Mucosa of rectum (tissue), 2 donors: Measurements from ENCODE around the gene ACTRT3.

Experiments
- H3K27ac ChIP-seq, 2 donors: one replicate each; pipeline ENCODE4 v1.7.0; 2013; ENCODE audit warnings: inconsistent platforms in 2 of 2, low read depth in 2 of 2, low read length in 2 of 2
- H3K27me3 ChIP-seq, 2 donors: one replicate each; pipeline ENCODE4 v1.7.0; 2013; ENCODE audit warnings: low read length in 2 of 2; ENCODE audit not compliant: control insufficient read depth in 2 of 2, insufficient read depth in 2 of 2
- H3K36me3 ChIP-seq, 2 donors: one replicate each; pipeline ENCODE4 v1.7.0; 2013; ENCODE audit warnings: low read length in 2 of 2; ENCODE audit not compliant: control insufficient read depth in 2 of 2, insufficient read depth in 2 of 2
- H3K4me1 ChIP-seq, 2 donors: one replicate each; pipeline ENCODE4 v1.7.0; 2013; ENCODE audit warnings: low read length in 2 of 2, mild to moderate bottlenecking in 1 of 2; ENCODE audit not compliant: control insufficient read depth in 2 of 2, insufficient read depth in 2 of 2
- H3K4me3 ChIP-seq, 2 donors: one replicate each; pipeline ENCODE4 v1.7.0; 2013; ENCODE audit warnings: low read length in 2 of 2
- H3K9ac ChIP-seq, 2 donors: one replicate each; pipeline ENCODE4 v1.7.0; 2013; ENCODE audit warnings: low read length in 2 of 2, low read depth in 1 of 2, mild to moderate bottlenecking in 1 of 2
- H3K9me3 ChIP-seq, 2 donors: one replicate each; pipeline ENCODE4 v1.7.0; 2013; ENCODE audit warnings: low read length in 2 of 2; ENCODE audit not compliant: control insufficient read depth in 2 of 2
- donor health status: healthy.
- donor health status: Normal muscosa, but diverticular disease.

ACTRT3 gene

DNA sequence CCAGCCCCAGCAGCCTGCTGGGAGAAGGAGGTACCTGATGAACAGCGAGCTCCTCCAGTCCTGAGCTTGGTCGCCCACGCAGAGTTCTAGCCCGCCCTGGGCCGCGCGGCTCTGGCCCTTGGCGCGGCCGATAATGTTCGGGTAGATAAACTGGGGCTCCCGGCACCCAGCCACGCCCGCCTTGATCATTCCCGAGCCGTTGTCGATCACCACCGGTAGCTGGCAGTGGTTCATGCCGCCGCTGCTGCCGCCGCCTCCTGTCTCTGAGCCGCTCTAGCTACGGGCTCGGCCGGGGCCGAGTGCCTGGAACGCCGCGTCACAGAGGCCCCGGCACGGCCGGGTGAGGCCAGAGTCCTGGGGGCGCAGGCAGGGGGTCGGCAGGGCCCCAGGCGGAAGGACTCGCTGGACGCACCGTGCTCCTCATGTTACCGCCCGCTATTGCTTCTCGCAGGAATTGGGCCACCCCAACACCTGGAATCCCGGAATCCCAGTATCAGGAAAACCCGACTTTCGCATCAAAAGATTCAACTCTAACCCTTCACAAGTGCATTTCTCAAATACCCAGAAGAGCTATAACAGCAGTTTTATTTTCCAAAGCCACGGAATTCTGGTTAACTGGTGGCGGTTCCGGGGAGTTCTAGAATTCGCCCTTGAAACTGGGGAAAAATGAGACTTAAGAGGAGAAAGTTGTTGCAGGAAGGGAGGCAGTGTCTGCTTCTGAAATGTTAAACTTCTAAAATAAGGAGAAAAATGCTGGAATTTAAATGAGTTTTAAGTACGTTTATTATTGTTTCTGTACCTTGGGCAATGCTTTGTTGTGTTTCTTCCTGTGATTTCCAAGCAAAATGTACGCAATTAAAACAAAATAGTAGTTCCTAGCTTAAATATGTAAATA lies at the start of gene ACTRT3:
ACTRT3 (minus strand) TSS at position 275 of the 895 bp plus-strand sequence; CDS start at position 234, 41 bp downstream.
- H3K9me3 ChIP-seq, result no peaks in the 10 kb centered on the region
- H3K9ac ChIP-seq, result peak within 1 kb of the TSS; percentile 77 to 84
- H3K4me1 ChIP-seq, result peaks cover 4 to 8% of the 10 kb centered on the region in 2 donors
- no peaks in the 10 kb centered on the region for H3K36me3 ChIP-seq
- H3K27ac ChIP-seq, result peak within 1 kb of the TSS; percentile 79 to 85
- peak within 1 kb of the TSS; percentile 82 to 89 for H3K4me3 ChIP-seq
- no peaks in the 10 kb centered on the region for H3K27me3 ChIP-seq

DNA sequence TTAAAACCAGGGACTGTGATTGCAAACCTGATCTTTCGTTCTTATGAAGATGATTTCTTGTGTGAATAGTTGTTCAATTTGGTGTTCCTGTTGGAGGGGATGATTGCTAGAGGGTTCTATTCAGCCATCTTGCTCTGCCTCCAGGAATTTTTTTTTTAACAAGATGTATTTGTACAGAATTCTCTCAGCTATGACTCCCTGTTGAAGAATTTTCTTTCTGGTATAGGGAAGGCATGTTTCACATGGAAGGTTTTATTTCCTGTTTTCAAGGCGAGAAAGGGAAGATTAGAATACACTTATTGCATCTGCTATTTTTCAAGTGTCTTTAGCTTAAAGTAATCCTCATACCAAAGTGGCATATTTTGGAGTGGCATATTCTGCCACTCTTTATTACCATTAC lies 49.0 kb upstream of the ACTRT3 start:
- peaks cover 0 to 5% of the 10 kb centered on the region in 2 donors for H3K4me1 ChIP-seq
- no peak overlapping the region for H3K27ac ChIP-seq
- no peak overlapping the region for H3K4me3 ChIP-seq

DNA sequence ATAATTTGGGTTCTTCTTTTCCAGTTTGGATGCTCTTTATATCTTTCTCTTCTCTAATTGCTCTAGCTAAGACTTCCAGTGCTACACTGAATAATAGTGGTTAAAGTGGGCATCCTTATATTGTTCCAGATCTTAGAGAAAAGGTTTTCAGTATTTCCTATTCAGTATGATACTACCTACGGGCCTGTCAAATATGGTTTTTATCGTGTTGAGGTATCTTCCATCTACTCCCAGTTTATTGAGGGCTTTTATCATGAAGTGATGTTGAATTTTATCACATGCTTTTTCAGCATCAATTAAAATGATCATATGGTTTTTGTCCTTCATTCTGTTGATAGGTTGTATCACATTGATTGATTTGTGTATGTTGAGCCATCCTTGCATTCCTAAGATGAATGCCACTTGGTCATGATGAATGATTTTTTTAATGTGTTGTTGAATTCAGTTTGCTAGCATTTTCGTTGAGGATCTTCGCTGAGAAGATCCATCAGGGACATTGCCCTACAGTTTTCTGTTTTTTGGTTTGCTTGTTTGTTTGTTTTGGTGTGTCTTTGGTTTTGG lies 46.3 kb upstream of the ACTRT3 start:
- Histone ChIP-seq H3K36me3 (no peaks in the 10 kb centered on the region), H3K27me3 (no peaks in the 10 kb centered on the region), H3K4me3 (no peak overlapping the region), H3K9me3 (no peaks in the 10 kb centered on the region), H3K9ac (no peak overlapping the region), H3K27ac (no peak overlapping the region), H3K4me1 (peaks cover 3 to 10% of the 10 kb centered on the region in 2 donors)

More for the DNA sequence above, 49.0 kb upstream of the ACTRT3 start:
- Histone ChIP-seq H3K36me3 (no peaks in the 10 kb centered on the region), H3K27me3 (no peaks in the 10 kb centered on the region), H3K9ac (no peak overlapping the region), H3K9me3 (no peaks in the 10 kb centered on the region)

GRCh38 chr3:169813757-169814517 lies 44.6 kb upstream of the ACTRT3 start:
- Histone ChIP-seq H3K27me3 (no peaks in the 10 kb centered on the region), H3K27ac (peak overlapping the region; percentile 26 to 52), H3K4me1 (peaks cover 3 to 10% of the 10 kb centered on the region in 2 donors), H3K36me3 (no peaks in the 10 kb centered on the region), H3K9ac (peak overlapping the region; percentile 34 to 44), H3K9me3 (no peaks in the 10 kb centered on the region), H3K4me3 (peak overlapping the region; percentile 60 to 73)

DNA sequence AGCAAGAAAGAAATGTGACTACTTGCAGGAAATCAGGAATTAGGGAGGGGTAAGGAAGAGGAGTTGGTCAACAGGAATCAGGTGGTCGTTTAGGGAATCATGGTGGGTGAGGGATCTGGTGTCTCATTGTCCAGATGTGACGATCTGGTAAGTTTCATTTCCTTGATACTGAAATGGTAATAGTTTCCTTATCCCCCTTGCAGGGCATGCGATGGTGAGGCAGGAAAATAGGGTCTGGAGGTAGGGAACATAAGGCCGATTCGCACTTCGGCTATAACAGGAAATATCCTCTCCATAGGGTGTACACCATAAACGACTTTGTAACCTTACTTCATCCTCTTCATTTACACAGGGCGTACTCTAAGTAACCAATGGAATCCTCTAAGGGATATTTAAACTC lies 43.9 kb upstream of the ACTRT3 start:
- Histone ChIP-seq H3K36me3 (no peaks in the 10 kb centered on the region), H3K9ac (peak overlapping the region; percentile 5 to 44), H3K4me1 (peaks cover 3 to 10% of the 10 kb centered on the region in 2 donors), H3K9me3 (no peaks in the 10 kb centered on the region), H3K27me3 (no peaks in the 10 kb centered on the region), H3K27ac (no peak overlapping the region), H3K4me3 (peak overlapping the region; percentile 60 to 73)

- Histone ChIP-seq H3K27ac (peak within 1 kb of the TSS; percentile 53 to 57), H3K36me3 (no peaks in the 10 kb centered on the region), H3K9me3 (no peaks in the 10 kb centered on the region), H3K4me1 (peaks cover 3 to 10% of the 10 kb centered on the region in 2 donors), H3K9ac (peak within 1 kb of the TSS; percentile 44 to 72), H3K27me3 (no peaks in the 10 kb centered on the region), H3K4me3 (peak within 1 kb of the TSS; percentile 60 to 73)
These were observed 43.2 kb upstream of the ACTRT3 start, which contains the start of the genes LRRC34 and LRRIQ4 for GRCh38 chr3:169812332-169813235. Gene LRRC34 (minus strand): TSS chr3:169812904. CDS start chr3:169812548, 356 bp downstream. Gene LRRIQ4 (plus strand): TSS chr3:169812870. CDS start chr3:169821922, 9,052 bp downstream.

DNA sequence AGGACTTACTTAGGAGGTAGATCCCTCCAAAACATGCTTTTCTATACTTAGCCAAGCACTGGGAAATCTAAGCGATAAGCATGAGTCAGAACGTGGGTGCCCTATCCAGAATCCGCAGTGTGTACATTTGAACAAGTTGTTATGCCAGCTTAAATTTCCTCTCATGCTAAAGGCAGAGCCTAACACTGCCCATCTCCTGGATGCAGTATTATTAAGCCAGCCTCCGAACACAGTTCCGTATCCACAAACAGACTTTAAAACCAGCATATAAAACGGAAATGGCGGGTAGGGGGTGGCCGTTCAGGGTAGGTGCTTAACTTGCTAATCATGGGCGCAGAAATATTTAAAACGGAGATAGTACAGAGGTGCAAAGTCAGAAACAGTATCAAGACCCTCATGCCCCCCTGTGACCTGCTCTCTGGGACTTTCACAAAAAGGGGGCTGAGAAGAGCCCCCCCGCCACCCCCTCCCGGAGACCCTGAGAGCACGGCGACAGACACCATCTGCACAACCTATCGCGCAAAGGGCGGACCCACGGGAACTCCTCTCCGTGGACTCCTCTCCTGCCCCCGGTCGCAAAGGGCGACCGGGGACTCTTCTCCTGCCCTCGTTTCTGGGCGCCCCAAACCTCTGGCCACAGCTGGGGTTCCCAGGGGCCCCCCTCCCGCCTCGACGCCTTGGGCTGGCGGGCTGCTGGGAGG lies 42.4 kb upstream of the ACTRT3 start:
- peak overlapping the region; percentile 53 to 57 for H3K27ac ChIP-seq
- peak overlapping the region; percentile 60 to 73 for H3K4me3 ChIP-seq
- H3K4me1 ChIP-seq, result peaks cover 3 to 10% of the 10 kb centered on the region in 2 donors
- H3K27me3 ChIP-seq, result no peaks in the 10 kb centered on the region
- H3K9me3 ChIP-seq, result no peaks in the 10 kb centered on the region
- peak overlapping the region; percentile 42 to 72 for H3K9ac ChIP-seq
- no peaks in the 10 kb centered on the region for H3K36me3 ChIP-seq

GRCh38 chr3:169809230-169809795 lies 40.0 kb upstream of the ACTRT3 start:
- no peaks in the 10 kb centered on the region for H3K36me3 ChIP-seq
- no peak overlapping the region for H3K27ac ChIP-seq
- H3K9ac ChIP-seq, result no peak overlapping the region
- peaks cover 3 to 10% of the 10 kb centered on the region in 2 donors for H3K4me1 ChIP-seq
- H3K4me3 ChIP-seq, result no peak overlapping the region
- H3K27me3 ChIP-seq, result no peaks in the 10 kb centered on the region
- no peaks in the 10 kb centered on the region for H3K9me3 ChIP-seq
